H1 (cell line): ENCODE results near the gene MAPK4. TPM values are rescaled to one million over a fixed set of nuclear protein-coding genes. Genes with fewer than 3 reads are reported as not detected.

Experiments used
- CTCF ChIA-PET: fragments of 300-600 bp; sonication (Branson Sonifier 250); formaldehyde crosslinking; loops from one replicate; lab custom pipeline; 2021; ENCODE audit not compliant: partially characterized antibody; lab: Charles Lee
- POLR2A ChIA-PET: fragments of 300-600 bp; sonication (Branson Sonifier 250); formaldehyde crosslinking; loops from one replicate; lab custom pipeline; 2021; ENCODE audit warnings: inconsistent platforms; ENCODE audit not compliant: partially characterized antibody; lab: Charles Lee
- DNase-seq, 2 experiments: peaks; one replicate each; pipeline versions ENCODE4 v3.0.0 to v3.0.0-alpha.2; 2010 to 2022; ENCODE audit warnings: low spot score in 2 of 2, low read depth in 1 of 2, mixed read lengths in 1 of 2
- FAIRE-seq: peaks from 2 replicates; lab custom pipeline; 2011; peaks lifted over from hg19 to GRCh38; lab: Jason Lieb, UNC
- H2AFZ ChIP-seq: 2 replicates; pipeline ENCODE4 v1.8.1; 2012; ENCODE audit warnings: low read length, inconsistent platforms
- H2AK5ac ChIP-seq: 2 replicates; pipeline ENCODE4 v1.6.1; 2013; ENCODE audit warnings: low read depth, low read length
- H2BK120ac ChIP-seq: replicated peaks from 2 replicates; pipeline ENCODE3; 2013; ENCODE audit warnings: low read depth, low read length, inconsistent platforms
- H2BK12ac ChIP-seq: 2 replicates; pipeline ENCODE4 v1.6.1; 2013; ENCODE audit warnings: low read depth, low read length
- H2BK15ac ChIP-seq: 2 replicates; pipeline ENCODE4 v1.6.1; 2013; ENCODE audit warnings: low read length
- H2BK20ac ChIP-seq: 2 replicates; pipeline ENCODE4 v1.6.1; 2013; ENCODE audit warnings: low read length
- H2BK5ac ChIP-seq: 2 replicates; pipeline ENCODE4 v1.6.1; 2013; ENCODE audit warnings: low read depth, low read length
- H3K14ac ChIP-seq: 2 replicates; pipeline ENCODE4 v1.6.1; 2013; ENCODE audit warnings: inconsistent platforms; ENCODE audit not compliant: insufficient read length
- H3K18ac ChIP-seq: 2 replicates; pipeline ENCODE4 v1.6.1; 2013; ENCODE audit warnings: low read length; ENCODE audit errors: extremely low read depth
- H3K23ac ChIP-seq: 2 replicates; pipeline ENCODE4 v1.6.1; 2013; ENCODE audit warnings: inconsistent platforms; ENCODE audit not compliant: insufficient read length
- H3K23me2 ChIP-seq: 2 replicates; pipeline ENCODE4 v1.6.1; 2013; ENCODE audit warnings: low read depth, low read length
- H3K27ac ChIP-seq: 2 replicates; pipeline ENCODE4 v1.6.1; 2011; ENCODE audit warnings: low read depth, low read length, inconsistent platforms
- H3K27me3 ChIP-seq, 4 experiments: replicated peaks in 1 of 4; 1 replicate in 1 of 4; 2 replicates in 3 of 4; pipeline versions ENCODE4 v1.6.1 to v1.8.1; 2011 to 2013; ENCODE audit warnings: low read length in 3 of 4, mild to moderate bottlenecking in 3 of 4, inconsistent platforms in 2 of 4, mixed read lengths in 2 of 4, moderate library complexity in 1 of 4; ENCODE audit not compliant: control insufficient read depth in 3 of 4, insufficient read depth in 3 of 4; ENCODE audit errors: extremely low read depth in 1 of 4
- H3K36me3 ChIP-seq, 4 experiments: 2 replicates each; pipeline versions ENCODE4 v1.6.1 to v1.8.1; 2011 to 2013; ENCODE audit warnings: mild to moderate bottlenecking in 4 of 4, low read length in 3 of 4, moderate library complexity in 2 of 4, control low read depth in 1 of 4, inconsistent platforms in 1 of 4; ENCODE audit not compliant: insufficient read depth in 4 of 4, control insufficient read depth in 2 of 4
- H3K4ac ChIP-seq: replicated peaks from 2 replicates; pipeline ENCODE3; 2013; ENCODE audit warnings: low read length, low read depth, mixed read lengths, inconsistent platforms; ENCODE audit not compliant: insufficient read length
- H3K4me1 ChIP-seq, 4 experiments: replicated peaks in 1 of 4; 1 replicate in 1 of 4; 2 replicates in 3 of 4; pipeline versions ENCODE4 v1.6.1 to v1.8.1; 2011 to 2013; ENCODE audit warnings: low read length in 3 of 4, inconsistent platforms in 2 of 4, mixed read lengths in 1 of 4; ENCODE audit not compliant: insufficient read depth in 4 of 4, control insufficient read depth in 3 of 4
- H3K4me2 ChIP-seq, 2 experiments: 2 replicates each; pipeline versions ENCODE4 v1.6.1 to v1.8.1; 2011 to 2013; ENCODE audit warnings: low read depth in 2 of 2, low read length in 2 of 2, control low read depth in 1 of 2, inconsistent platforms in 1 of 2, mild to moderate bottlenecking in 1 of 2; ENCODE audit not compliant: insufficient read depth in 1 of 2
- H3K4me3 ChIP-seq, 4 experiments: fragments of 200-600, 300-600 bp in 1 of 4; sonication (generic), shearing (Covaris generic), sonication (Bioruptor Twin) in 1 of 4; 2 replicates each; pipeline versions ENCODE4 v1.5.1 to v1.8.1; 2011 to 2016; ENCODE audit warnings: low read length in 4 of 4, low read depth in 3 of 4, control low read depth in 2 of 4, inconsistent platforms in 2 of 4, mild to moderate bottlenecking in 2 of 4, mixed read lengths in 1 of 4, moderate library complexity in 1 of 4; ENCODE audit not compliant: insufficient read depth in 2 of 4; ENCODE audit errors: extremely low read depth in 1 of 4
- H3K56ac ChIP-seq: replicated peaks from 2 replicates; pipeline ENCODE3; 2013; ENCODE audit warnings: low read depth, mild to moderate bottlenecking, mixed read lengths, low read length, inconsistent platforms; ENCODE audit not compliant: insufficient read length
- H3K79me1 ChIP-seq: 2 replicates; pipeline ENCODE4 v1.6.1; 2013; ENCODE audit warnings: low read depth, low read length, control low read depth
- H3K79me2 ChIP-seq, 2 experiments: 2 replicates each; pipeline versions ENCODE4 v1.6.1 to v1.8.1; 2012 to 2013; ENCODE audit warnings: low read length in 2 of 2, mild to moderate bottlenecking in 2 of 2, inconsistent platforms in 1 of 2; ENCODE audit not compliant: insufficient read depth in 2 of 2, control insufficient read depth in 1 of 2
- H3K9ac ChIP-seq, 4 experiments: replicated peaks in 1 of 4; 1 replicate in 1 of 4; 2 replicates in 3 of 4; pipeline versions ENCODE4 v1.6.1 to v1.8.1; 2011 to 2013; ENCODE audit warnings: low read depth in 3 of 4, low read length in 3 of 4, control low read depth in 2 of 4, mild to moderate bottlenecking in 2 of 4, moderate library complexity in 2 of 4, inconsistent platforms in 1 of 4; ENCODE audit errors: extremely low read depth in 1 of 4
- H3K9me3 ChIP-seq, 2 experiments: 2 replicates each; pipeline versions ENCODE4 v1.6.1 to v1.8.1; 2012 to 2013; ENCODE audit warnings: mild to moderate bottlenecking in 2 of 2, moderate library complexity in 2 of 2, control low read depth in 1 of 2, inconsistent platforms in 1 of 2, low read depth in 1 of 2, low read length in 1 of 2, mixed read lengths in 1 of 2; ENCODE audit not compliant: insufficient read depth in 2 of 2
- H4K20me1 ChIP-seq, 2 experiments: replicated peaks in 1 of 2; 2 replicates each; pipeline versions ENCODE3 to v1.8.1; 2011 to 2013; ENCODE audit warnings: inconsistent platforms in 2 of 2, low read length in 2 of 2, mild to moderate bottlenecking in 1 of 2; ENCODE audit not compliant: insufficient read depth in 2 of 2, control insufficient read depth in 1 of 2
- H4K5ac ChIP-seq: 2 replicates; pipeline ENCODE4 v1.6.1; 2013; ENCODE audit warnings: low read length, low read depth, mixed read lengths, inconsistent platforms; ENCODE audit not compliant: insufficient read length
- H4K8ac ChIP-seq: 2 replicates; pipeline ENCODE4 v1.8.0; 2013; ENCODE audit warnings: mild to moderate bottlenecking, moderate library complexity, low read length, inconsistent platforms; ENCODE audit not compliant: insufficient read depth; ENCODE audit errors: extremely low read depth
- H4K91ac ChIP-seq: replicated peaks from 2 replicates; pipeline ENCODE3; 2013; ENCODE audit warnings: low read length, mixed read lengths, inconsistent platforms; ENCODE audit not compliant: insufficient read length
- FOSL1 ChIP-seq: IDR thresholded peaks from 2 replicates; pipeline ENCODE4 v1.6.1; 2011; ENCODE audit warnings: mild to moderate bottlenecking, low read depth, low read length, moderate library complexity; ENCODE audit not compliant: insufficient read depth
- HDAC2 ChIP-seq, 2 experiments: fragments of 300-600 bp in 1 of 2; sonication (generic) in 1 of 2; IDR thresholded peaks; 2 replicates each; pipeline ENCODE4 v1.6.1; 2011 to 2012; ENCODE audit warnings: low read depth in 2 of 2, low read length in 2 of 2, mild to moderate bottlenecking in 2 of 2, moderate library complexity in 2 of 2, borderline replicate concordance in 1 of 2, inconsistent platforms in 1 of 2
- HDAC6 ChIP-seq: IDR thresholded peaks from one replicate; pipeline ENCODE4 v1.7.1; 2012; ENCODE audit warnings: low read depth, mild to moderate bottlenecking, inconsistent platforms, low read length, moderate library complexity
- NRF1 ChIP-seq: IDR thresholded peaks from 2 replicates; pipeline ENCODE4 v1.6.1; 2011; ENCODE audit warnings: mild to moderate bottlenecking, low read depth, low read length, improper control_type of control experiment
- POLR2AphosphoS5 ChIP-seq: IDR thresholded peaks from 2 replicates; pipeline ENCODE4 v1.6.1; 2011; ENCODE audit warnings: low read depth, low read length
- SP4 ChIP-seq: IDR thresholded peaks from 2 replicates; pipeline ENCODE4 v1.6.1; 2012; ENCODE audit warnings: low read length, inconsistent platforms
- TEAD4 ChIP-seq: IDR thresholded peaks from 2 replicates; pipeline ENCODE4 v1.6.1; 2012; ENCODE audit warnings: low read depth, low read length, inconsistent platforms, mixed read lengths
- YY1 ChIP-seq: IDR thresholded peaks from 2 replicates; pipeline ENCODE4 v1.6.1; 2011; ENCODE audit warnings: low read depth, mild to moderate bottlenecking, low read length
- WGBS, 2 experiments: shearing (Covaris generic) in 1 of 2; methylation state at CpG; one replicate each; pipeline versions ENCODE4 v1.1.6 to v1.1.7; 2013 to 2015; ENCODE audit warnings: low lambda C conversion rate in 2 of 2, mixed read lengths in 2 of 2, inconsistent platforms in 1 of 2, low coverage in 1 of 2, missing lambda C conversion rate in 1 of 2; ENCODE audit not compliant: insufficient replicate concordance in 2 of 2, insufficient coverage in 1 of 2, insufficient read length in 1 of 2; ENCODE audit errors: extremely low coverage in 1 of 2, missing lambda C conversion rate in 1 of 2; 5-methylcytosine and 5-hydroxymethylcytosine counted together
- polyA plus RNA-seq, 7 experiments: library from polyadenylated mRNA; depleted of rRNA in 3 of 7; stranded (reverse) in 5 of 7; unstranded in 2 of 7; fragments of >200 nt in 5 of 7; fragments of 200-250 nt in 2 of 7; gene quantifications; 1 replicate in 5 of 7; 2 replicates in 1 of 7; 4 replicates in 1 of 7; pipeline versions ENCODE4 v1.2.1 to v1.2.3, GENCODE V29; 2011 to 2013; ENCODE audit warnings: missing spikeins in 2 of 7, mixed read lengths in 2 of 7
- total RNA-seq: library from RNA; stranded (reverse); fragmentation: NEBNext Ultra II Directional; extraction: Animal tissue kit (Norgen Biotek cat#: 25700); gene quantifications from 2 replicates; pipeline ENCODE4 v1.2.1, GENCODE V29; 2021

The MAPK4 gene
- total and polyA plus RNA-seq, 2 of the 8 experiments (the other 6 are each of a cell fraction or from before 2014, with no cell fraction given) = 3.2 to 3.7 TPM

DNA sequence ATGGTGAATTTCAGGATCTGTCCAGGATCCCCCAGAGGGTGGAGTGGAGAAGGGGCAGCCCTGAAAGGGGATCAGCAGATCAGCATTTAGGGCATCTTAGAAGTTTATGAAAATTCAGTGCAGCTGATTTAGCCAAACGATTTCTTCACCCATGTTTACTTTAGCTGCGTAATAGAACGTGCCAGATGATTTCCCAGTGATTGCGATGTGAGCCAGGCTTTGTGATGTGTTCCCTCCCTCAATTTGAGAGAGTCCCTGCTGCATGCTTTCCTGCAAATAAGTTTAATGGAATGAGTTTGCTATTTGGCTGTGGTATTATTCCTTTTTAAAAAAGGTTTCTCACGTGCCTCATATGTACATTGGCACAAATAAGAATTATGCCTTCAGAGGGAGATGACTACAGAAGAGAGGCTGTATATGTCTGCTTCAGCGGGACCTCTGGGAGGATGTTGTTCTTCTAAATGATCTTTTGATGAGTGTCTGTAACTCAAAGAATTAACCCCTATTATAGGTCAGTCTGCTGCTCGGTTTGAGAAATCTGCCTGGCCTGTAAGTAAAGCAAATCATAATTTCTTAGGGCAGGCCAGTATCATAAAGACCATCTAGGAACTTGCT is 148.1 kb downstream of the MAPK4 start:
- no peak overlapping the region for H2BK12ac ChIP-seq
- H2BK120ac ChIP-seq = no peak overlapping the region
- H4K91ac ChIP-seq = no peak overlapping the region
- no peaks in the 10 kb centered on the region for H4K20me1 ChIP-seq
- no peaks in the 10 kb centered on the region for H3K23me2 ChIP-seq
- no peak overlapping the region for H3K4ac ChIP-seq
- peaks cover 0 to 6% (median 1%) of the 10 kb centered on the region in 4 experiments; a peak in 3 of 7 replicates for H3K4me1 ChIP-seq
- no peak for DNase-seq
- H3K18ac ChIP-seq = no peak overlapping the region
- POLR2A ChIA-PET = no interaction called here
- H3K56ac ChIP-seq = no peak overlapping the region
- H3K27ac ChIP-seq = no peak overlapping the region
- TF ChIP-seq NRF1 (no peak), SP4 (no peak), TEAD4 (no peak), FOSL1 (no peak), POLR2AphosphoS5 (no peak), HDAC6 (no peak), YY1 (no peak), HDAC2 (IDR thresholded peaks at IDR 0.05; ENCODE audit: borderline replicate concordance in 1 of 2, low read depth in 2 of 2, low read length in 2 of 2) (no peak)
- TF ChIP-seq, all 59 proteins: peak for 0
- H3K4me3 ChIP-seq = no peak overlapping the region
- H2BK15ac ChIP-seq = no peak overlapping the region
- no peak overlapping the region for H2BK5ac ChIP-seq
- no peaks in the 10 kb centered on the region for H3K36me3 ChIP-seq
- 86% methylated on average over 7 of the region's 7 CpGs; no CpG with 5 or more reads in 1 of the 2 experiments for WGBS, 2 experiments
- FAIRE-seq = no peak
- CTCF ChIA-PET = interaction anchor here (1.9 to 2.9 kb wide), 3 partner anchors 15 to 45 kb away, joined by 5 to 9 read pairs (median 7); no protein-coding TSS in a partner anchor
- no peaks in the 10 kb centered on the region for H3K79me2 ChIP-seq
- H4K8ac ChIP-seq = no peak overlapping the region
- no peaks in the 10 kb centered on the region for H3K9me3 ChIP-seq
- H2AK5ac ChIP-seq = no peak overlapping the region
- H3K79me1 ChIP-seq = no peaks in the 10 kb centered on the region
- H4K5ac ChIP-seq = no peak overlapping the region
- H2BK20ac ChIP-seq = no peak overlapping the region
- H2AFZ ChIP-seq = no peak overlapping the region
- no peaks in the 10 kb centered on the region for H3K27me3 ChIP-seq
- no peak overlapping the region for H3K4me2 ChIP-seq
- no peak overlapping the region for H3K23ac ChIP-seq
- H3K9ac ChIP-seq = no peak overlapping the region
- no peak overlapping the region for H3K14ac ChIP-seq
